Coronary artery (tissue), 2 donors: Measurements from ENCODE around the gene GRAMD4.

Experiments used
- DNase-seq: peaks from one replicate; pipeline ENCODE4 v3.0.0-alpha.2; 2017; ENCODE audit warnings: low spot score
- H3K27ac ChIP-seq, 2 donors: fragments of 200-600 bp; sonication (generic); one replicate each; pipeline ENCODE4 v1.5.1; 2016 to 2019
- H3K4me3 ChIP-seq: fragments of 200-600 bp; sonication (generic); 2 replicates; pipeline ENCODE4 v1.5.1; 2016; ENCODE audit warnings: mild to moderate bottlenecking, moderate library complexity
- TF ChIP-seq, protein P1 (sequence below): fragments of 200-600 bp; sonication (generic); IDR thresholded peaks from one replicate; pipeline ENCODE4 v1.5.1; 2019; ENCODE audit warnings: antibody characterized with exemption

GRAMD4 gene

DNA sequence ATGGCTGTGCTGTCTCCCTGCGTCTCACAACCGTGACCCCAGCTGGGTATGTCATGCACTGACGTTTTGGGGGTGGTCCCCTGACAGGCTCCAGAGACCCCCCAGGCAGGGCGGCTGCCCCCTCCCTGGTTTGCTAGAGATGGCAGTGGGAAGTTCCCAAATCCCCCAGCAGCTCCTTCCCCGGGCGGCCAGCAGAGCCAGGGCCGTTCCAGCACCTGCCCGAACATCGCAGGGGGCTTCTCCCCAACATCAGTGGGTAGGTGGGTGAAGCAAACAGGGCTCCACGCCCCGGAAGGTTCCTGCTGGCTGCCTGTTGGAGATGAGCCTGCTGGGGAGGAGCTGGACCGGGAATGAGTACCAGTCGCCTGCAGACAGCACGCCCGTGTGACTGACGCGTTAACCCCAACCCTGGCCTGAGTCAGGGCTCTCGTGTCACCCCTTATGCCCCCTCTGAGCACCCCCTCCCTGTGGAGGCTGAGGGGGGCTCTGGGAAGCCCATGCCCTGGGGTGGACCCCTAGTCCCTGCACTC lies 45.6 kb downstream of the GRAMD4 start:
- no peak overlapping the region for H3K4me3 ChIP-seq
- no peak overlapping the region for H3K27ac ChIP-seq
- TF ChIP-seq, protein P1, sequence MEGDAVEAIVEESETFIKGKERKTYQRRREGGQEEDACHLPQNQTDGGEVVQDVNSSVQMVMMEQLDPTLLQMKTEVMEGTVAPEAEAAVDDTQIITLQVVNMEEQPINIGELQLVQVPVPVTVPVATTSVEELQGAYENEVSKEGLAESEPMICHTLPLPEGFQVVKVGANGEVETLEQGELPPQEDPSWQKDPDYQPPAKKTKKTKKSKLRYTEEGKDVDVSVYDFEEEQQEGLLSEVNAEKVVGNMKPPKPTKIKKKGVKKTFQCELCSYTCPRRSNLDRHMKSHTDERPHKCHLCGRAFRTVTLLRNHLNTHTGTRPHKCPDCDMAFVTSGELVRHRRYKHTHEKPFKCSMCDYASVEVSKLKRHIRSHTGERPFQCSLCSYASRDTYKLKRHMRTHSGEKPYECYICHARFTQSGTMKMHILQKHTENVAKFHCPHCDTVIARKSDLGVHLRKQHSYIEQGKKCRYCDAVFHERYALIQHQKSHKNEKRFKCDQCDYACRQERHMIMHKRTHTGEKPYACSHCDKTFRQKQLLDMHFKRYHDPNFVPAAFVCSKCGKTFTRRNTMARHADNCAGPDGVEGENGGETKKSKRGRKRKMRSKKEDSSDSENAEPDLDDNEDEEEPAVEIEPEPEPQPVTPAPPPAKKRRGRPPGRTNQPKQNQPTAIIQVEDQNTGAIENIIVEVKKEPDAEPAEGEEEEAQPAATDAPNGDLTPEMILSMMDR, result no peak
- DNase-seq, result no peak

DNA sequence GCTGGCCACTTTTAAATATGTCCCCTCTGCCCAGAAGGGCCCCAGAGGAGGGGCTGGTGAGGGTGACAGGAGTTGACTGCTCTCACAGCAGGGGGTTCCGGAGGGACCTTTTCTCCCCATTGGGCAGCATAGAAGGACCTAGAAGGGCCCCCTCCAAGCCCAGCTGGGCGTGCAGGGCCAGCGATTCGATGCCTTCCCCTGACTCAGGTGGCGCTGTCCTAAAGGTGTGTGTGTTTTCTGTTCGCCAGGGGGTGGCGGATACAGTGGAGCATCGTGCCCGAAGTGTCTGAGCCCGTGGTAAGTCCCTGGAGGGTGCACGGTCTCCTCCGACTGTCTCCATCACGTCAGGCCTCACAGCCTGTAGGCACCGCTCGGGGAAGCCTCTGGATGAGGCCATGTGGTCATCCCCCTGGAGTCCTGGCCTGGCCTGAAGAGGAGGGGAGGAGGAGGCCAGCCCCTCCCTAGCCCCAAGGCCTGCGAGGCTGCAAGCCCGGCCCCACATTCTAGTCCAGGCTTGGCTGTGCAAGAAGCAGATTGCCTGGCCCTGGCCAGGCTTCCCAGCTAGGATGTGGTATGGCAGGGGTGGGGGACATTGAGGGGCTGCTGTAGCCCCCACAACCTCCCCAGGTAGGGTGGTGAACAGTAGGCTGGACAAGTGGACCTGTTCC lies 46.5 kb downstream of the GRAMD4 start:
- TF ChIP-seq, protein P1, result no peak
- Histone ChIP-seq H3K27ac (no peak overlapping the region), H3K4me3 (no peak overlapping the region)
- DNase-seq, result no peak

DNA sequence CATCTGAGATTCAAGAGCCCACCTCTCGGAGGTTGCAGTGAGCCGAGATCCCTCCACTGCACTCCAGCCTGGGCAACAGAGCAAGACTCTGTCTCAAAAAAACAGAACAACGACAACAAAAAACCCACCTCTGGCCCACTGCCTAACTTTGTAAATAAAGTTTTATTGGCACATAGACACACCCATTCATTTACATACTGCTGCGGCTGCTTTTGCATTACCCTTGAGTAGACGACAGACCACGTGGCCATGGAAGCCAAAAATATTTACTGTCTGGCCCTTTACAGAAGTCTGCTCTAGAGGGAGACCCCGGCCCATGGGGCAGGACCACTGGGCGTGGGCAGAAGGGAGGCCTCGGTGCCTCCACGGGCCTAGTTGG lies 47.0 kb downstream of the GRAMD4 start:
- Histone ChIP-seq H3K4me3 (no peak overlapping the region), H3K27ac (no peak overlapping the region)
- DNase-seq, result no peak
- TF ChIP-seq, protein P1, result no peak

DNA sequence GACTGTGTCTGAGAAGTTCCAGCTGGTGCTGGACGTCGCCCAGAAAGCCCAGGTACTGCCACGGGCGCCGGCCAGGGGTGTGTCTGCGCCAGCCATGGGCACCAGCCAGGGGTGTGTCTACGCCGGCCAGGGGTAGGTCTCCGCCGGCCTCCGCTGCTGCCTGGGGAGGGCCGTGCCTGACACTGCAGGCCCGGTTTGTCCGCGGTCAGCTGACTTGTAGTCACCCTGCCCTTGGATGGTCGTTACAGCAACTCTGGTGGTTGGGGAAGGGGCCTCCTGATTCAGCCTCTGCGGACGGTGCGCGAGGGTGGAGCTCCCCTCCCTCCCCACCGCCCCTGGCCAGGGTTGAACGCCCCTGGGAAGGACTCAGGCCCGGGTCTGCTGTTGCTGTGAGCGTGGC lies 47.9 kb downstream of the GRAMD4 start:
- Histone ChIP-seq H3K27ac (no peak overlapping the region), H3K4me3 (no peak overlapping the region)
- TF ChIP-seq, protein P1, result no peak
- no peak for DNase-seq

DNA sequence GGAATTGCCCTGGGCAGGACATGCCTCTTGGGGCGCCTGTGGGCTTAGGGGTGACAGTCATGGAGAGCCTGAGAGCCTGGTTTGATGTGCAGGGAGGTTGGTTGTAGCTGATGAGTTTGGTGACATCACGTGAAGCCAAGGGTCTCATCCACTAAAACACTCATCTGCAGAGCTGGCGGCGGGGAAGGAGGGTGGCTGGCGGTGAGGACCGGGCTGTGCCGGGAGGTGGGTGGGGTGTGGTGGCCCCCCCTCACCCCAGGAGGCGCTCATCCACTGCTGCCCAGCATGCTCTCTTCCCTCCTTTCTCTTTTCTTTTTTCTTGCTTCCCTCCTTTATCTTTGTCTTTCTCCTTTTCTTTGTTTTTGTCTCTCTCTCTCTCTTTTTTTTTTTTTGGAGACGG lies 49.0 kb downstream of the GRAMD4 start:
- TF ChIP-seq, protein P1, result no peak
- H3K27ac ChIP-seq, result no peak overlapping the region
- no peak for DNase-seq
- no peak overlapping the region for H3K4me3 ChIP-seq

DNA sequence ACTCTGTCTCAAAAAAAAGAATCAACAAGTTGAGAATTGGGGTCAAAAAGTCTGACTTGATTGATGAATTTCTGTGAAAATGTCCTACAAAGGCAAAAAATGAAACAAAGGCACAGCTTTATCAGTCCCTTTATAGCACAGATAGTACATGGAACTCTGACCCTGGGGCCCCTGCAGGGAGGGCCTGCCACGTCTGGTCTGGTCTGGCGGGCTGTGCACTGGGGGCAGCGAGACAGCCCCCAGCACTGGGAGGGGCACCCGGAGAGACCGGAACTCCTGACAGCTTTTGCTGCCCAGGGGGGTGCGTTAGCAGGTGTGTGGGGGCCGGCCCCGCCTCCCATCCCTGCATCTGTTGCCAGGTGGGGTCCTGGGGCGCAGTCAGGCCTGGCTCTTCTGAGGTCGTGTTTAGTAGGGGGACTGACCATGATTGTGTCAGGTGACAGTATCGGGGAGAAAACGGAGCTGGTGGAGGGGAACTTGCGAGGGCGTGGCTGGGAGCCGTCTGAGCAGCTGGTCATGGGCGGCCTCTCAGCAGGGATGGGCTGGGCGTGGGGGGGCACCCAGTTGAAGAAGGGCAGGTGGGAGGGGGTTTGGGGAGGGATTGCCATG lies 51.7 kb downstream of the GRAMD4 start:
- Histone ChIP-seq H3K27ac (no peak overlapping the region), H3K4me3 (no peak overlapping the region)
- no peak for DNase-seq
- TF ChIP-seq, protein P1, result no peak

DNA sequence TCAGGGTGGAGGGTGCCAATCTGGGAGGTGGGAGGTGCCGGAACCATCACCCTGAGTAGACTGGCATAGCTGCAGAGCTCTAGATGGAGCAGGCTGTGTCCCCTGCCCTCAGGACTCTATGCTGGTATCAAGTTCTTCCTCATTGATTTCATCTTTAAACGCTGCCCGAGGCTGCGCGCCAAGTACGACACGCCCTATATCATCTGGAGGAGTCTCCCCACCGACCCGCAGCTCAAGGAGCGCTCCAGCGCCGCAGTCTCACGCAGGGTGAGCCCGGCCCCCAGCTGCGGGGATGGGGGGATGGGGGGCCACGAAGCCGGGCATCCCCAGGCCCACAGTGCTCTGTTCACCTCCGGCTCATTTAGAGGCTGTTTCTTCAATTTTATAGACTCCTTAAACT lies 52.5 kb downstream of the GRAMD4 start:
- TF ChIP-seq, protein P1, result no peak
- H3K4me3 ChIP-seq, result no peak overlapping the region
- H3K27ac ChIP-seq, result no peak overlapping the region
- no peak for DNase-seq
